Measurements from ENCODE around the gene URB1. TPM values are rescaled to one million over a fixed set of nuclear protein-coding genes. Genes with fewer than 3 reads are reported as not detected.
"Not testable (repeated sequence)": the region's sequence is repeated elsewhere in the genome, so short reads cannot be mapped to it uniquely, and the experiment has no call there.

URB1 gene
- total RNA-seq, 2 experiments from 2014 or later = 35.6 to 38.4 TPM

- Mint-ChIP-seq H3K27me3 (no peaks in the 10 kb centered on the region), H3K9me3 (no peaks in the 10 kb centered on the region), H3K36me3 (peaks cover 36% of the 10 kb centered on the region), H3K4me1 (peaks cover 54% of the 10 kb centered on the region), H3K4me3 (peak overlapping the region; percentile 29), H3K27ac (no peak overlapping the region)
- DNase-seq = no peak
These were observed 3.3 kb downstream of the URB1 start for GRCh38 chr21:32389337-32390015.

- Mint-ChIP-seq H3K9me3 (no peaks in the 10 kb centered on the region), H3K4me3 (no peak overlapping the region), H3K36me3 (peaks cover 39% of the 10 kb centered on the region), H3K27ac (no peak overlapping the region), H3K27me3 (no peaks in the 10 kb centered on the region), H3K4me1 (peaks cover 47% of the 10 kb centered on the region)
- no peak for DNase-seq
These were observed 4.5 kb downstream of the URB1 start for GRCh38 chr21:32388306-32388705.

- H3K4me3 Mint-ChIP-seq = no peak overlapping the region
- H3K4me1 Mint-ChIP-seq = peaks cover 47% of the 10 kb centered on the region
- H3K36me3 Mint-ChIP-seq = peaks cover 38% of the 10 kb centered on the region
- DNase-seq = no peak
- H3K27ac Mint-ChIP-seq = peak overlapping the region; percentile 35
- H3K9me3 Mint-ChIP-seq = no peaks in the 10 kb centered on the region
- no peaks in the 10 kb centered on the region for H3K27me3 Mint-ChIP-seq
These were observed 5.7 kb downstream of the URB1 start for GRCh38 chr21:32387151-32387550.

- H3K4me1 Mint-ChIP-seq = peaks cover 44% of the 10 kb centered on the region
These were observed 6.5 kb downstream of the URB1 start for GRCh38 chr21:32386195-32386870.

DNA sequence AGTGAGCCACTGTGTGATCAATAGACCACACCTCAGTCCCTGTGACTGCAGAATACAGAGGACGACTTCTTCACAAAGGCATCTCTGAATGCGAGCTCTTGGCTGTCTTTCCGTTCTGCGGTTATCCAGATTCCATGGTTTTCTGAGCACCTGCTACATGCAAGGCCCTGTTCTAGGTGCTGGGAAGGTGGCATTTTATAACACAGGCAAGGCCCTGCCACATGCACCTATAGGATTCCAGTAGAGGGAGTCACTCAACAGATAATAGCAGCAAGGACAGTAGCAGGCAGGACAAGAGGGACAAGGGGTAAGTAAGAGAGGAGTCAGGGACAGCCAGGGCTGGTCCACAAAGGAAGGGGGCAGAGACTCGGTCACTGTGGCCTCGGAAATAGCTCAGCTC is 9.0 kb downstream of the URB1 start:
- no peak for DNase-seq
- Mint-ChIP-seq H3K36me3 (peaks cover 15% of the 10 kb centered on the region), H3K9me3 (no peaks in the 10 kb centered on the region), H3K4me1 (peaks cover 26% of the 10 kb centered on the region), H3K27ac (no peak overlapping the region), H3K27me3 (no peaks in the 10 kb centered on the region), H3K4me3 (no peak overlapping the region)

More at GRCh38 chr21:32386195-32386870, 6.5 kb downstream of the URB1 start:
- H3K36me3 Mint-ChIP-seq = peaks cover 30% of the 10 kb centered on the region
- H3K27me3 Mint-ChIP-seq = no peaks in the 10 kb centered on the region
- H3K9me3 Mint-ChIP-seq = no peaks in the 10 kb centered on the region
- DNase-seq = no peak
- H3K4me3 Mint-ChIP-seq = no peak overlapping the region
- H3K27ac Mint-ChIP-seq = peak overlapping the region; percentile 35

GRCh38 chr21:32382108-32382644 is 10.6 kb downstream of the URB1 start:
- H3K9me3 Mint-ChIP-seq = no peaks in the 10 kb centered on the region
- no peak for DNase-seq
- peaks cover 16% of the 10 kb centered on the region for H3K4me1 Mint-ChIP-seq
- no peak overlapping the region for H3K27ac Mint-ChIP-seq
- H3K4me3 Mint-ChIP-seq = no peak overlapping the region
- H3K36me3 Mint-ChIP-seq = peaks cover 25% of the 10 kb centered on the region
- H3K27me3 Mint-ChIP-seq = no peaks in the 10 kb centered on the region

- Mint-ChIP-seq H3K36me3 (peaks cover 27% of the 10 kb centered on the region), H3K27me3 (no peaks in the 10 kb centered on the region), H3K9me3 (no peaks in the 10 kb centered on the region), H3K27ac (no peak overlapping the region), H3K4me1 (peaks cover 12% of the 10 kb centered on the region), H3K4me3 (no peak overlapping the region)
- DNase-seq = no peak
These were observed 11.2 kb downstream of the URB1 start for GRCh38 chr21:32381571-32381970.

DNA sequence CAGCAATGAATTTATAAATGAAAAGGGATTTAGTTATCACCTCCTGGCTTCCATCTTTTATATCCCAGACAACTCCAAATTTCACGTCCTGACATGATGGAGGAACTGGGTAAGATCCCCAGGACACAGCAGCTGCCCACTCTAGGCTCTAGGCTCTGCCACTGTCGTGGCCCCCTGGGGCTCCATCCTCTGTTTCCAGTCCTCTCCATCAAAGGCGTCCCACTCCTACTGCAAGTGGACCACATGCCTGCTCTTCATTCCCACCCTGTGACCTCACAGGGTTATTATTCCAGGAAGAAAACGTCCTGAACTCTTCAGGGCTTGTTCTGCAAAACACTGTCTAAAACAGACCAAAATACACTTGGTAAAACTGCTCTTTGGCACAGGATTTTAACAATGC is 11.9 kb downstream of the URB1 start:
- DNase-seq = no peak
- H3K36me3 Mint-ChIP-seq = peaks cover 30% of the 10 kb centered on the region
- H3K27ac Mint-ChIP-seq = no peak overlapping the region
- no peak overlapping the region for H3K4me3 Mint-ChIP-seq
- H3K4me1 Mint-ChIP-seq = peaks cover 6% of the 10 kb centered on the region
- H3K27me3 Mint-ChIP-seq = no peaks in the 10 kb centered on the region
- H3K9me3 Mint-ChIP-seq = no peaks in the 10 kb centered on the region

GRCh38 chr21:32378956-32379355 is 13.9 kb downstream of the URB1 start:
- Mint-ChIP-seq H3K27ac (no peak overlapping the region), H3K27me3 (no peaks in the 10 kb centered on the region), H3K4me3 (no peak overlapping the region), H3K36me3 (peaks cover 25% of the 10 kb centered on the region), H3K9me3 (no peaks in the 10 kb centered on the region), H3K4me1 (no peaks in the 10 kb centered on the region)
- DNase-seq = no peak

GRCh38 chr21:32377991-32378390 is 14.8 kb downstream of the URB1 start:
- peaks cover 23% of the 10 kb centered on the region for H3K36me3 Mint-ChIP-seq
- no peaks in the 10 kb centered on the region for H3K9me3 Mint-ChIP-seq
- no peak overlapping the region for H3K27ac Mint-ChIP-seq
- no peak overlapping the region for H3K4me3 Mint-ChIP-seq
- H3K4me1 Mint-ChIP-seq = no peaks in the 10 kb centered on the region
- H3K27me3 Mint-ChIP-seq = no peaks in the 10 kb centered on the region
- no peak for DNase-seq

- Mint-ChIP-seq H3K27ac (no peak overlapping the region), H3K9me3 (no peaks in the 10 kb centered on the region), H3K27me3 (no peaks in the 10 kb centered on the region), H3K36me3 (peaks cover 27% of the 10 kb centered on the region), H3K4me1 (no peaks in the 10 kb centered on the region), H3K4me3 (no peak overlapping the region)
- no peak for DNase-seq
These were observed 15.3 kb downstream of the URB1 start for GRCh38 chr21:32377506-32377905.

GRCh38 chr21:32372755-32373154 is 20.1 kb downstream of the URB1 start:
- Mint-ChIP-seq H3K4me1 (peaks cover 13% of the 10 kb centered on the region), H3K4me3 (no peak overlapping the region), H3K27ac (no peak overlapping the region), H3K27me3 (no peaks in the 10 kb centered on the region), H3K36me3 (peaks cover 34% of the 10 kb centered on the region), H3K9me3 (no peaks in the 10 kb centered on the region)
- DNase-seq = no peak

- H3K27me3 Mint-ChIP-seq = no peaks in the 10 kb centered on the region
- no peak for DNase-seq
- H3K27ac Mint-ChIP-seq = peak overlapping the region; percentile 81
- peaks cover 26% of the 10 kb centered on the region for H3K36me3 Mint-ChIP-seq
- no peaks in the 10 kb centered on the region for H3K9me3 Mint-ChIP-seq
- H3K4me3 Mint-ChIP-seq = no peak overlapping the region
- H3K4me1 Mint-ChIP-seq = peaks cover 13% of the 10 kb centered on the region
These were observed 20.9 kb downstream of the URB1 start for GRCh38 chr21:32371913-32372314.

GRCh38 chr21:32370998-32371766 is 21.6 kb downstream of the URB1 start:
- no peaks in the 10 kb centered on the region for H3K27me3 Mint-ChIP-seq
- peak overlapping the region; percentile 81 for H3K27ac Mint-ChIP-seq
- H3K9me3 Mint-ChIP-seq = no peaks in the 10 kb centered on the region
- H3K36me3 Mint-ChIP-seq = peaks cover 30% of the 10 kb centered on the region
- H3K4me3 Mint-ChIP-seq = no peak overlapping the region
- DNase-seq = no peak
- H3K4me1 Mint-ChIP-seq = peaks cover 13% of the 10 kb centered on the region

DNA sequence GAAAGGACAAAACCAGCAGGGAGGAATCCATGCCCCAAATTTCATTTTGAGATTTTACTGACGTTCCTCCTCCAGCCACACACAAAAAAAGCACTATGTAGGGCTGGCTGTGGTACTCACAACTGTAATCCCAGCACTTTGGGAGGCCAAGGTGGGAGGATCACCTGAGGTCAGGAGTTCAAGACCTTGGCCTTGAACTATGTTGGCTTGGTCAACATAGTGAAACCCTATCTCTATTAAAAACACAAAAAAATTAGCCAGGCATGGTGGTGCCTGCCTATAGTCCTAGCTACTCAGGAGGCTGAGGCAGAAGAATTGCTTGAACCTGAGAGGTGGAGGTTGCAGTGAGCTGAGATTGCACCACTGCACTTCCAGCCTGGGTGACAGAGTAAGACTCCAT is 23.9 kb downstream of the URB1 start:
- H3K27ac Mint-ChIP-seq, H3K27me3 Mint-ChIP-seq, H3K9me3 Mint-ChIP-seq, H3K4me3 Mint-ChIP-seq, DNase-seq: not testable (repeated sequence)
- Mint-ChIP-seq H3K4me1 (peaks cover 13% of the 10 kb centered on the region), H3K36me3 (peaks cover 33% of the 10 kb centered on the region)

Measured in activated naive CD8-positive, alpha-beta T cell treated with anti-CD3 and anti-CD28 coated beads for 36 hours (primary cell).